Retina (tissue), 1 donor: ENCODE measurements around the gene CPEB3.
"Not testable (repeated sequence)": the region's sequence is repeated elsewhere in the genome, so short reads cannot be mapped to it uniquely, and the experiment has no call there.

Experiments used
- DNase-seq: peaks from one replicate; pipeline ENCODE4 v3.0.0-alpha.2; 2016

CPEB3 gene

DNA sequence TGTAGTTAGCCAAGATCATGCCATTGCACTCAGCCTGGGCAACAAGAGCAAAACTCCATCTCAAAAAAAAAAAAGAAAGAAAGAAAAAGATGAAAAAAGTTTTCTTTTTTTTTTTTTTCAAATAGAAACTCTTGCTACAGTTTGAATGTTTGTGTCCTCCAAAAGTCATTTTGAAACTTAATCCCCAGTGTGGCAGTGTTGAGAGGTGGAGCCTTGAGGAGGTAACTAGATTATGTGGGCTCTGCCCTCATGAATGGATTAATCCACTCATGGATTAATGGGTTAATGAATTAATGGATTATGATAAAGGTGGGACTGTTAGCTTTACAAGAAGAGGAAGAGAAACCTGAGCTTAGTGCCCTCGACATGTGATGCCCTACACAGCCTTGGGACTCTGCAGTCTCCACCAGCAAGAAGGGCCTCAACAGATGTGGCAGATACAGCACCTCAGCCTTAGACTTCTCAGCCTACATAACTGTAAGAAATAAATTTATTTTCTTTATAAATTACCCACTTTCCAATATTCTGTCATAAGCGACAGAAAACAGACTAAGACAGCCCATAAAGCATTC lies 25.1 kb downstream of the CPEB3 start:
- no peak for DNase-seq

DNA sequence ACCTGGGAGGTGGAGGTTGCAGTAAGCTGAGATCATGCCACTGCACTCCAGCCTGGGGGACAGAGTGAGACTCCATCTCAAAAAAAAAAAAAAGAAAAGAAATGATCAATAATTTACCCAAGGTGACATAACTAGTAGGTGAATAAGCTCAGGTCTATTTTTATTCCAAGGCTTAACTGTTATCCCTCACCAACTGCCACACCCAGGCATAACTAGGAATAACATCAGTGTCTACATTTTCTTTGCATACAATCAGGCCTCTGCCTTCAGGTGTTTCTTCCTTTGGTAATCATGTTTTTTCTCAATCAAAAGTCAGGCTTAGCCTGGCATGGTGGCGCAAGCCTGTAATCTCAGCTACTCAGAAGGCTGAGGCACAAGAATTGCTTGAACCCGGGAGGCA lies 26.6 kb downstream of the CPEB3 start:
- DNase-seq: no peak

DNA sequence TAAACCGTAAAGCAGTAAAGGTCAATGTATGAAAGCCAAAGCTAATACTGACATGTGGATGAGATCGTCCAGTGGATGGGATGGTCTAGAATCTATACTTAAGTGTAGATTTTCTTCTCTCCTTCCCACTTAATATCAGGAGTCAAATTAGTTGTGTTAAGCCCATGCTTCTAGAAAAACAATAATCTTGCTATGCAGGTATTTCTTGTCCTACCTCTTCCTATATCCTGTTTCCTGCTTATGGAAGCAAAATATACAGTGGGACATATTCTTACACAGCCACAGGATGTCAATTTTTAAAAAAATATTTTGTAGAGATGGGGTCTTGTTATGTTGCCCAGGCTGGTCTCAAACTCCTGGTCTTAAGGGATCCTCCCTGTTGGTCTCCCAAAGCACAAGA lies 27.5 kb downstream of the CPEB3 start:
- no peak for DNase-seq

DNA sequence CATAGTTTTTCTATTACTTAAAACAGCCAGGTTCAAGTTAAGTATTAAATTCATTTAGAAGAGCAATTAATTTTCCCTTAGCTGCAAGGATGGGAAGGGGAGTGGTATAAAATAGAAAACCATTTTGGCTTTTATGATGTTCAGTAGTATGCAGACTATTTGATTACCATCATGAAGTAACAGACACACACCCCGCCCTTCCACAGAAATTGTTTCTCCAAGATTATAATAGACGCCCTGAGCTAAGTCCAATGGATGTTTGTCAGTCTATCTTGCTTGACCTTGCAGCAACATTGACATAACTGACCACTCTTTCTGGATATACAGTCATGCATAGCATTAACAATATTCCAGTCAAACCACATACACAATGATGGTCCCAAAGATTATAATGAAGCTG lies 42.3 kb downstream of the CPEB3 start:
- DNase-seq: no peak

DNA sequence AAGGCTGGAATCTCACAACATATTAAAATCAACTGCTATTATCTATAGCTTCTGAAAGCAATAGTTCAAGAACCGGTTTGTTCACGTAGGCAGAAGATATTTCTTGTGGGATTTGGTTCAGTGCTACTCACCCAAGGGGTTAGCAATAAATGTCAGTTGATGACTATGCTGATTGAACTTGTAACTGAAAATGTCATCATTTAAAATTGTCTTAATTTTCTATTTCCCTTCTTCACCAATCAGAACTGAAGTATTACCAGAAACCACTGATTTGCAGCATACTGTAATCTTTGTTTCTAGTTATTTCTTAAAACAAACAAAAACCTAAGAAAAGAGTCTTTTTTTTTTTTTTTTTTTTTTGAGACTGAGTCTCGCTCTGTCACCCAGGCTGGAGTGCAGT lies 46.1 kb downstream of the CPEB3 start:
- DNase-seq: no peak

DNA sequence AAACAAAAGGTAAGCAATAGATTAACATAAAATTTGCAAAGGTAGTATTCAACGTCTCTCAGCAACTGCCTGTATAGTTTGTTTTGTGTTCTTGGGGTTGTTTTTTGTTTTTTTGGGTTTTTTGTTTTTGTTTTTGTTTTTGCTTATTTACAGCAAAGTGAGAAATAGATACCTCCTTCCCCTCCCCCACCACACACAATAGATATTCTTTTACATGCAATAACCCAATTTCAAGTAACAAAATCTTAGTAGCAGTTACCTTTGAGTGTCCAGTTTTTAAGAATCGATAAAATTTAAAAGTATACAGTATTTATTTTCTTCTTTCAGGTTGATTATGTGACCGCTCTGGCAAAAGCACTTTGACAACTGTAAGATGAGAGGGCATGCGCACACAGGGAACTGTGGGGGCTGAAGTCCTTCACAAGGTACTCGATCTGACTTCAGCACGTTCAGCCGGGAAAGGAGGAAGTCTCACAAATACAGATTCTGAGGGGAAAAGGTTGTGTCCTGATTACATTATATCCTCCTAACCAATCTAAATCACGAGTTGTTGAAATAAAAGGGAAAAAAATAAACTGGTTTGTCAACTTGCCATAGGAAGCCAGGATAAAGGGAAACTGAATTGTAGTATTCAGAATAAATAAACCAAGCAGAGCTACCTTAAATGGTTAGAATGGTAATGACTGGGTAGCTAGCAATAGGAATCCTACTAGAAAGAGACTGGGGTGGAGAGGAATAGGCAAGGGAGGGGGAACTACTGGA lies 47.8 kb downstream of the CPEB3 start:
- peak; percentile 73 for DNase-seq

DNA sequence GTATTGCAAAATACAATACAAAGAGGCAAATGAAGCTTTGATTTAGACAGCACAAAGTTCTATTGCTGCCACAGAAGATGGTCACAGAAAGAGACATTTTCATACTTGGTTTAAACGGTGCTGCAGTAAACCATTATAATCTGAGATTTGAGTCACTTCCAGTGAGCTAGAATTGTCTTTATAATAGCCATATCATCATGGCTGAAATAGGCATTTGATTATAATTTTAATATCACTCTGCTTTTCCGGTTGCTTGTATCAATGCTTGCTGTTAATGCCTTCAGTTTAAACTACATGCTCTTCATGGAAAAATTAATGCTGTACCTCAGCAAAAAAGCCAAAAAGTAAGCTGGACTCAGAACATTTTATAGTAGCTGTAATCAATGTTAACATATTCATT lies 48.5 kb downstream of the CPEB3 start:
- DNase-seq: no peak

DNA sequence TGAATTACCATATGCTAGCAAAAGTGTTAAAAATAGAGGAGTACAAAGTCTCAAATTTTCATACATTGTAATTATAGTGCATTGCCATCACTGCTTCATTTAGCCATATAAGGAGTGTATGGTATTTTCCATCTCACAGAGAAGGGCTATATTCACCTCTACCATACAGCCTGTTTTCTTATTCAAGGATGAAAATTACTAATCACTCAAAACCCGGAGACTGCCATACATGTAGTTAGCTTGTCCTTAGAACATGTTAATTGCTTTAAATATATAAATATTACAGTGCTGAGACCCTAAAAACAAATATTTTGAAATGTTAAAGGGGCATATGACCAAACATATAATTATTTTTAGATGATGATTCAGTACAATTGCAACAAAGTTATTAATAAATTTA lies 49.4 kb downstream of the CPEB3 start:
- DNase-seq: no peak

DNA sequence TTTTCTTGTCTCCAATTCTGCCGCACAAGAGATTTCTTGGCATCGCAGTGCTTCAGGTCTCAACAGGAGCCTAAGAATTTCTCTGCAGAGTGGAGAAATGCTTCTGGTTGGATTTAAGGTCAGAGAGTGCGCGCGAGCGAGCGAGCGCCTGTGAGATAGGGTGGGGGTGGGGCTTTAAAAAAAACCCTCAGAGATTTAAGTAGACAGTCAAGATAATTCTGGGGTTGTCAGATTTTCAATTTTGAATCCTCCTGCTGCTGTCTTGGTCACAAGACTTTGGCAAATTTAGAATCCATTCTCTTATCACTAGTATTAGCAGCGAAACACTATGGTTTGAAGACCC lies 49.7 kb downstream of the CPEB3 start:
- peak; percentile 83 for DNase-seq

DNA sequence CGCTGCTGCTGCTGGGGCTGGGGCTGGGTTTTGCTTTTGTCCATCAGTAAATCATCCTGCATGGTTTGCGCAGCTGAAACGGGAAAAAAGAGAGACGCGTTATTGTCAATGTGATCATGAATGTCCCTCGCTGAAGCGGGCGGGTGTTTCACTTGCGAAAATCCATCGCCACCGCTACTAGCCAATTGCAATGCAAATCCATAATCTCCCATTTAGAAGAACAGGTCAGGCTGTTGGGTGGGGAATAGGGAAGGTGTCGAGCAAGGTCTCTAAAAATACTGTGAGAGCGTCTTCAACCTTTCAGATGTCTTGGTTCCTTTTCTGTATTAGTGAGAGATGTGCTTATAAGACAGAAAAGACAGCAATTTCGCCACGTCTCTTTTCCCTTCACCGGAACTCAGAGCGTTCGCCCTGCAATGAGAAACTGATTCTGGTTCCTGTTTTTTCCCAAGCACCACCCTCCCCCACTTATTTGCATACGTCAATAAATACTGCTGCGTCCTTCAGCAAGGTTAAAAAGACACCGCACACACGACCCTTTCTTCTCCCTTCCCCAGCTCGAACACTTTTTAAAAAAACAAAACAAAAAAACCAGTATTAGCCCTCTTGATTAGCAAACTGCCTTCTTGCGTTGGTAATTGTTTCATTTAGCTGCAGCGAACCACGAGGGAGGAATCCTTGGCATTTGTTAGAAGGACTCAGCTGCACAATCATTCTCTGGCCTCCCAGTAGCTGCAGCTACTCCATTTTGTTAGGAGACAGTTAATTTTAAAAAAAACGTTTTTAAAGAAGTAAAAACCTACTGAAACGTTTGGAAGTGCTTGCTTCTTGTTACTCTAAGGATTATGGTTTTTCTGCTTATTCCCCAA lies 50.4 kb downstream of the CPEB3 start:
- DNase-seq: peak; percentile 91

DNA sequence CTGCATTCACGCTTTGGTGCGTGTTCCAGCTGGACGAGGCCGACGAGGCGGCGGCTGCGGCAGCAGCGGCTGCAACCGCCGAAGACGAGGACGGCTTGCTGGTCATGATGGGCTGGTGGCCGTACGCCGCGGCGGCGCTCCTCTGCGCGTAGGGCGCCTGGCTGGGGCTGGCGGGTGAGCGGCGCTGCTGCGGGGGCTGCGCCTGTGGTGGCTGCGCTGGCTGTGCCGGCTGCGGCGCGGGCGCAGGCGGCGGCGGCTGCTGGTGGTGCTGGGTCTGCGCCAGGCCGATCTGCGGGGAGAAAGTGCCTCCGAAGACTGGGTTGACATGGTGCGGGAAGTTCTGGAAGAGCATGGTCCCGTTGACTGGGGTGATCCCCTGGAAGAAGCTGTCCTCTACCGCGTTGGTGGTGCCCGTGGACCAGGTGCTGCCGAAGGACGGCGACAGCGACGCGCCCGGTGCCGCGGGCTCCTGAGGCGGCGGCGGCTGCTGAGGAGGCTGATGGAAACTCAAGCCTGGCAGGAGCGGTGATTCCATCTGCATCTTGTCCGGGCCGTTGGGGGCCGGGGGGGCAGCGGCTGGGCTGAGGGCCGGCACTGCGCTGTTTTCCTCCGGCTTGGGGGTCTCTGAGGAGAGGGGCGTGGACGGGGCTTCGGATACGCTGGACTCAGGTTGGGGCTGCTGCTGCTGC lies 51.1 kb downstream of the CPEB3 start:
- peak; percentile 86 for DNase-seq

DNA sequence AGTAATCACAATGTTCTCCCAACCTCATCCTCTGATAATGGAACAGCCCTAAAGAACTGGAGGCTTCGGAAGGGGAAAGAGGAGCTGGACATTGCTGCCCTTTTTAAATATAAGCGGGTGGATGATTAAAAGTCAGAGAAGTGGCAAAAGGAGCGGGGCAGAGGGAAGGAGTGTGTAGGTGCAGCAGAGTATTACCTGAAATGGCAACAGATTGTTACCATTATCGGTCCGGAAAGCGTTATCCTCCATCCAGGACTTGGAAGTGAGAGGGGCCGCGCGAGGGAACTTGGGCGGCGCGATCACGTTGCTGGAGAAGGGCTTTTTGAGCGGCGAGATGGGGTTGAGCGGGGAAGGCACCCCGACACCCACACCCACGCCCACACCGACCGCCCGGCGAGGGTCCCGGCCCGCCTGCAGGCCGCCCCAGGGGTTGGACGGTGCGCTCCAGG lies 51.7 kb downstream of the CPEB3 start:
- DNase-seq: peak; percentile 81

DNA sequence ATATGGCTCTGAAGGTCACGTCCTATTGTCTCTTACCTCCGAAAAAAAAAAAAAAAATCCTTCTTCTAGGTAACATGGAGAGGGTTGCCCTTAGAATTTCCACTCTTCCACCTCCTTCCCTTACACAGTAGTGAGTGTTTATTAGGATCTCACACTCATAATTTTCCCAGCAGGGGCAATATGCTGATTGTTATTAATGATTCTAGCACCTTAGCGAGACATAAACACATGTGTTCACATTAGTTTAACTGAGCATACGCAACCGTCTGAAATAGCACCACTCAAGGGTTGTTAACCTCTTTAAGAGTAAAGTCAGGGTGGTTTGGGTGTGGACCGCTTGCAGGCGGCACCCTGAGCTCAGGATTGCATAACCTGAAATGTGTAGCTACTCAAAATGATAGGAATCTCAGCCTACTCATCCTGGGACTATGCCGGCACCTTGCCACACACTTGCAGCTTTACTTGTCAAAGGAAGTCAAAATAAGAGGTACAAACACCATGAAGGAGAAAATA lies 52.2 kb downstream of the CPEB3 start:
- DNase-seq: no peak

DNA sequence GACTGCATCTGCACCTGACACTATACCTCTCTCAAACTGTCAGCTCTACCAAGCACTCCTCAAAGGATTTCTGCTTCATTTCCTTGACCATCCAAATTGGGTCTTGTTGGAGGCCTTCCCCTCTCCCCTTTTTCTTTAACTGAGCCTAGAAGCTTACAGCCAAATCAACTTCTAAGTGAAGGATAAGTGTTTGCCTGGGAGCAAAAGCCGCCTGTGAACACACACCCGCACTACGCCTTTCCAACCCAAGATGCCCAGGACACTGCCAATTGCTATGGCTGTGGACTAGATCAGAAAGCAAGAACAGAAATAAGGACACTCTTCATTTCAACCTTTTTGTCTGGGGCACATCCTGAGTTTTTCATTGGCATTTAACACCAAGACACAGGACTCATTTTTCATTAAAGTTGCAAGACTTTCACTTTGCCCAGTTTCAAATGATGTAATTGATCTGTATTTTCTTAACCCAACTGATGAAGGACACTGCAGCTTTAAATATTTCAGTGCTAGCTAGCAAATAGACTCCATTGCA lies 52.8 kb downstream of the CPEB3 start:
- DNase-seq: peak; percentile 28

DNA sequence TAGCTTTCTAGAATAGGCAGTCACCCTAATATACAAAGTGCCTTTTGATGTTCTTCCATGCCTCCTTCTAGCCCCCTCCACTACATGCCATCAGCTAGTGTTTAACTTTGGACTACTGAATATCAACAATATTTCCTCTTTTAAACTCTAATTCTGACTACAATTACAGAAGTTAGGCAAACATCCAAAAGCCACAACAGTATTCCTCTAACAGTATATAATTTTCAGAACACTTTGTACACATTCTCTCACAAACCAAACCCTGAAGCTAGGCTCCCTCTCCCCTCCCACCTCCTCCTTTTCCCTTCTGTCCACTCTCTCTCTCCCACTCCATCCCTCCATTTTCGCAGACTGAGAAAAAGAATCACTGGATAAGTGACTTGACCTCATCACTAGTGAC lies 59.7 kb downstream of the CPEB3 start:
- no peak for DNase-seq

DNA sequence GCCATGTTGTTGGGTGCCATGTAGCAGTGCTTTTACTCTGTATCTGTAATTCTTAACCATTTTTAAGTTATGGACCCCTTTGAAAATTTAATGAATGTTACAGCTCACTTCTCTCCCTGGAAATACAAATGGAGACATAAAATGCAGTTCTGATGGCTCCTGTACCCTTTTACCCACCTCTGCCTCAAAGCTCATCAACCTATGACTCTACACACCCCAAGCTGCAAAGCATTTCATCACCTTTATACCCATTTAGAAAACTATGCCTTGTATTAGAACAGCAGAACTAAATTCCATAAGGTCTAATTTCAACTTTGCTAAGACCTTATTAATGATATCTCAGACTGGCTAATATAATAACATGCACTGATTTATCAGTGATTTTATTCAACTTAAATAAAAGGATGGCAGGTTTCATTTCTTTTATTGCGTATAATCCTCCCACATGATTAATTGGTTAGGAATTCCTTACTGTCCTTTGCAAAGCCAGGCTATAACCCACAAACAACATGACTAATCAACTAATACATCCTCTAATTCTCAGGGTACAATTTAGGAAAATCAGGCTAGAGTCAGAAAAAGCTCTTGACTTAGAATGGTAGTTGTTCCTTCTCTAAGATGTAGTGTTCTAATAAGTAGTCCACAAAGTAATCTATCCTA lies 68.1 kb downstream of the CPEB3 start:
- DNase-seq: no peak

DNA sequence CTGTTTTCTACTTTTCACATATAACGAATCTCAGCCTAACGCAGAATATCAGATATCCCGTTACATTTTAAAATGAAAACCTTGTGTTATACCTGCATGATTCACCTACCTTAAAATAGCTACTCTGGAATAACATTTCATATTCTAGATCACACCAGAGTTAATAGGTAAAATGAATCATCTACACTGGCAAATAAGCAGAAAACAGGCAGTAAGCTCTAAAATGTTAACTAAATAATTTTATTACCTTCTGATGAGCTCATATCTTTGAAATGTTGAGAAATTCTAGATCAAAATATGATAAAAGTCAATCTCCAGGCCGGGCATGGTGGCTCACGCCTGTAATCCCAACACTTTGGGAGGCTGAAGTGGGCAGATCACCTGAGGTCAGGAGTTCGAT lies 71.3 kb downstream of the CPEB3 start:
- DNase-seq: no peak

DNA sequence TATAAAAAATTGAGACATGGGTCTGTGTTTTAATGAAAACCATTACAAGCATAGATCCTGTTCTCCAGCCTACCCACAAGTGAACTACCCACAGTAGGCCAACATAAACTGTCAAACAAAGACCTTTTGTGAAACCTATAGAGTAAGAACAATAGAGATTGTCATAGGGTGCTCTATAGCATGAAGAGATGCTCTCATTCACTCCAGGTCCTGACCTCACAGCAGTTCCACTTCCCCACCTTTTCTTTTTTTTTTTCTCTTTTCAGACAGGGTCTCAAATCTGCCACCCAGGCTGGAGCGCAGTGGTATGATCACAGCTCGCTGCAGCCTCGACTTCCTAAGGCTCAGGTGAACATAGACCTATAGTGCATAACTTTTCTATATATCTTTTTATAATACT lies 72.3 kb downstream of the CPEB3 start:
- no peak for DNase-seq

DNA sequence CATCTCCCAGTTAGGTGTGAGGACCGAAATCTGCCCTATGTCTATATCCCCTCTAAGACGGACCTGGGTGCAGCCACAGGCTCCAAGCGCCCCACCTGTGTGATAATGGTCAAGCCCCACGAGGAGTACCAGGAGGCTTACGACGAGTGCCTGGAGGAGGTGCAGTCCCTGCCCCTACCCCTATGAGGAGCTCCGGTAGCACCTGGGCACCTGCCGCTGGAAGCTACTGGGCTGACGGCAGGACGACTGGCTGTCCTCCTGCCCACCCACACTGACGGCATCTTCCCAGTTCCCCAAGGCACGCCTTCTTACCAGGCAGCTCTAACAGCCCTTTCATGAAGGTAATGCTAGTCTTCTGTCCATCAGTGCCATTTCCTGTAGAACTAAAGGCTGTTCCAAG lies 74.3 kb downstream of the CPEB3 start:
- DNase-seq: not testable (repeated sequence)

DNA sequence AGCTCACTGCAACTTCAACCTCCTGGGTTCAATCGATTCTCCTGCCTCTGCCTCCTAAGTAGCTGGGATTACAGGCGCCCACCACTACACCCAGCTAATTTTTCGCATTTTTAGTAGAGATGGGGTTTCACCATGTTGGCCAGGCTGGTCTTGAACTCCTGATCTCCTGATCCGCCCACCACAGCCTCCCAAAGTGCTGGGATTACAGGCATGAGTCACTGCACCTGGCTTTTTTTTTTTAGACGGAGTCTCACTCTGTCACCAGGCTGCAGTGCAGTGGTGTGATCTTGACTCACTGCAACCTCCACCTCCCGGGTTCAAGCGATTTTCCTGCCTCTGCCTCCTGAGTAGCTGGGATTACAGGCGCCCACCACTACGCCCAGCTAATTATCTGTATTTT lies 75.7 kb downstream of the CPEB3 start:
- DNase-seq: not testable (repeated sequence)

DNA sequence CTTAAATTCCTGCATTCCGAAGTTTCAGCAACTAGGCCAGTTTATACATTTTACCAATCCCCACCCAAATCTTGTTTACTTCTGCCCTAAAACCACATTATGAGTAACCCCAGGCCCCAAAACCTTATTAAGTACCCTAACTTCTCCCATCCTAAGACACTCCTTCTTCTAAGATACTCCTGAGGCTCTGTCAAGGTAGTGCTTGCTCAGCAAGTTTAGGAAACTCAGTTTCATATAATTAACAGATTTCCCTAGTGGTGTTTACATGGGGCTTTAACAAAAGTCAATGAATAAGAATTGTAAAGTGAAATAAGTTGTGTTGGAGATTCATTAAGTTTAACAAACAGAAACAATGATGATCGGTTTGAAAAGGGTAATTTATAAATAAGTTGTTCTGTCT lies 77.8 kb downstream of the CPEB3 start:
- DNase-seq: no peak

DNA sequence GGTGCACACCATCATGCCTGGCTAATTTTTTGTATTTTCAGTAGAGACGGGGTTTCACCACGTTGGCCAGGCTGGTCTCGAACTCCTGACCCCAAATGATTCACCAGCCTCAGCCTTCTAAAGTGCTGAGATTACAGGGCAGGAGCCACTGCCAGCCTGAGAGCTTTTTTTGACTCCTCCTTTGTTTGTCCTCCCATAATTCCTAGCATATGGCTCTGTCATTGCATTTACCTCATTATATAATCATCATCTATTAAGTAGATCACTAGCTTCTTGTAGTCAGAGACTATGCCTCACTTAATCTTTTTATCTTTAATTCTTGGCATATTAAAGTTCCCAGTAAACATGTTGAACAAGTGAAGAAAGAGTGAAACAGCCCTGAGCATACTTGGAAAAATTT lies 82.1 kb downstream of the CPEB3 start:
- no peak for DNase-seq
